GM20431 (cell line): ENCODE results near the gene ALAS2.
"Not testable (repeated sequence)": the region's sequence is repeated elsewhere in the genome, so short reads cannot be mapped to it uniquely, and the experiment has no call there.

Experiments used
- in situ Hi-C: fragments of 300-500 bp; cut with MseI, MboI; formaldehyde crosslinking; loops from one replicate; pipeline ENCODE4 v1.15.0; 2020; ENCODE audit warnings: low sequenced_read_pairs; ENCODE audit not compliant: unreplicated experiment

ALAS2 gene

GRCh38 chrX:55030271-55031205 is at the start of gene ALAS2:
TSS of gene ALAS2 (minus strand) at chrX:55030977. CDS start at chrX:55026000, 4,977 bp downstream.
- in situ Hi-C loops = no loop called here

- in situ Hi-C loops = no loop called here
Observed at GRCh38 chrX:55074851-55075467, 44.2 kb upstream of the ALAS2 start, which contains the start of gene PAGE2B. TSS of gene PAGE2B (plus strand) at chrX:55075030. CDS start at chrX:55076042, 1,012 bp downstream.

GRCh38 chrX:55072286-55072685 is 41.5 kb upstream of the ALAS2 start:
- in situ Hi-C loops = no loop called here

GRCh38 chrX:55067180-55067579 is 36.4 kb upstream of the ALAS2 start:
- in situ Hi-C loops = not testable (repeated sequence)

- in situ Hi-C loops = no loop called here
Observed at GRCh38 chrX:55057675-55058249, 27.0 kb upstream of the ALAS2 start.

- in situ Hi-C loops = no loop called here
Observed at GRCh38 chrX:55056820-55057674, 26.3 kb upstream of the ALAS2 start.

GRCh38 chrX:55050599-55050998 is 19.8 kb upstream of the ALAS2 start:
- in situ Hi-C loops = not testable (repeated sequence)

- in situ Hi-C loops = no loop called here
Observed at GRCh38 chrX:55041514-55041913, 10.7 kb upstream of the ALAS2 start.

GRCh38 chrX:55039471-55039870 is 8.7 kb upstream of the ALAS2 start:
- in situ Hi-C loops = no loop called here

GRCh38 chrX:55033429-55033828 is 2.7 kb upstream of the ALAS2 start:
- in situ Hi-C loops = no loop called here

GRCh38 chrX:55029291-55029690 is 1.5 kb downstream of the ALAS2 start:
- in situ Hi-C loops = no loop called here

GRCh38 chrX:55028611-55029010 is 2.2 kb downstream of the ALAS2 start:
- in situ Hi-C loops = no loop called here

- in situ Hi-C loops = no loop called here
Observed at GRCh38 chrX:55028040-55028439, 2.7 kb downstream of the ALAS2 start.

- in situ Hi-C loops = no loop called here
Observed at GRCh38 chrX:55026840-55027239, 3.9 kb downstream of the ALAS2 start.

GRCh38 chrX:55026143-55026542 is 4.6 kb downstream of the ALAS2 start:
- in situ Hi-C loops = no loop called here

GRCh38 chrX:55014897-55015299 is 15.9 kb downstream of the ALAS2 start:
- in situ Hi-C loops = no loop called here

- in situ Hi-C loops = no loop called here
Observed at GRCh38 chrX:55011294-55011693, 19.5 kb downstream of the ALAS2 start.

- in situ Hi-C loops = no loop called here
Observed at GRCh38 chrX:55008571-55009358, 22.0 kb downstream of the ALAS2 start.

- in situ Hi-C loops = no loop called here
Observed at GRCh38 chrX:55007656-55008055, 23.1 kb downstream of the ALAS2 start.
